GM12878 (cell line): ENCODE results near the gene ZSWIM7. TPM values are rescaled to one million over a fixed set of nuclear protein-coding genes. Genes with fewer than 3 reads are reported as not detected.

ENCODE experiments used
- ATAC-seq: fragments of 200-7000 bp; cut with Tn5 transposase; 3 replicates; pipeline ENCODE4 v1.9.1; 2020; ENCODE audit warnings: mild to moderate bottlenecking, moderate library complexity
- BruUV-seq: library from RNA; stranded (reverse); fragments of 400-500 nt; replicated peaks from 2 replicates; lab custom pipeline; 2021; lab: Mats Ljungman, UMichigan
- CTCF ChIA-PET: fragments of 300-600 bp; sonication (Branson Sonifier 250); formaldehyde crosslinking; extraction: SDS; loops from one replicate; lab custom pipeline; 2021; ENCODE audit warnings: inconsistent platforms; lab: Yijun Ruan, JAX
- POLR2A ChIA-PET: fragments of 350-600 bp; formaldehyde crosslinking; extraction: SDS; loops from one replicate; lab custom pipeline; 2021; ENCODE audit warnings: inconsistent platforms; lab: Charles Lee
- RAD21 ChIA-PET: fragments of 300-600 bp; sonication (Branson Sonifier 250); formaldehyde crosslinking; loops from one replicate; lab custom pipeline; 2023; ENCODE audit warnings: antibody characterized with exemption; ENCODE audit not compliant: unreplicated experiment; lab: Charles Lee
- SMC1A ChIA-PET: fragments of 300-600 bp; sonication (Branson Sonifier 250); formaldehyde crosslinking; loops from one replicate; lab custom pipeline; 2023; ENCODE audit not compliant: unreplicated experiment, uncharacterized antibody; lab: Charles Lee
- DNase-seq: peaks from one replicate; pipeline ENCODE4 v3.0.0-alpha.2; 2011; ENCODE audit warnings: low read depth, low spot score
- FAIRE-seq: peaks from 3 replicates; lab custom pipeline; 2011; peaks lifted over from hg19 to GRCh38; lab: Jason Lieb, UNC
- H2AFZ ChIP-seq: 2 replicates; pipeline ENCODE4 v1.6.0; 2011; ENCODE audit warnings: low read depth, low read length, control low read depth; ENCODE audit not compliant: control insufficient read depth
- H3K27ac ChIP-seq: 2 replicates; pipeline ENCODE4 v1.5.1; 2011; ENCODE audit warnings: control low read depth; ENCODE audit not compliant: control insufficient read depth, insufficient read depth
- H3K27me3 ChIP-seq, 2 experiments: replicated peaks in 1 of 2; 2 replicates each; pipeline versions ENCODE4 v1.6.0 to v1.6.1; 2011; ENCODE audit warnings: low read length in 1 of 2; ENCODE audit not compliant: control insufficient read depth in 2 of 2, insufficient read depth in 2 of 2
- H3K36me3 ChIP-seq, 2 experiments: 2 replicates each; pipeline ENCODE4 v1.5.1; 2011; ENCODE audit warnings: low read length in 1 of 2; ENCODE audit not compliant: control insufficient read depth in 2 of 2, insufficient read depth in 2 of 2
- H3K4me1 ChIP-seq: 2 replicates; pipeline ENCODE4 v1.6.1; 2011; ENCODE audit warnings: mild to moderate bottlenecking, low read length, moderate library complexity, mixed read lengths; ENCODE audit not compliant: control insufficient read depth, insufficient read depth
- H3K4me2 ChIP-seq: 2 replicates; pipeline ENCODE4 v1.6.0; 2011; ENCODE audit warnings: control low read depth; ENCODE audit not compliant: control insufficient read depth, insufficient read depth
- H3K4me3 ChIP-seq: fragments of 200-600 bp; sonication (generic); 2 replicates; pipeline ENCODE4 v1.5.1; 2016
- H3K79me2 ChIP-seq: 2 replicates; pipeline ENCODE4 v1.6.0; 2011; ENCODE audit warnings: low read length; ENCODE audit not compliant: control insufficient read depth, insufficient read depth
- H3K9ac ChIP-seq: 2 replicates; pipeline ENCODE4 v1.8.0; 2011; ENCODE audit warnings: low read length, control low read depth, mixed read lengths; ENCODE audit not compliant: control insufficient read depth, insufficient read depth
- H3K9me3 ChIP-seq: replicated peaks from 3 replicates; pipeline ENCODE4 v1.5.1; 2011; ENCODE audit warnings: mild to moderate bottlenecking, low read length; ENCODE audit not compliant: control insufficient read depth, insufficient read depth
- H4K20me1 ChIP-seq: 2 replicates; pipeline ENCODE4 v1.6.0; 2011; ENCODE audit not compliant: control insufficient read depth, insufficient read depth
- BACH1 ChIP-seq: fragments of 450-650 bp; IDR thresholded peaks from 2 replicates; pipeline ENCODE4 v1.6.1; 2017; ENCODE audit warnings: mild to moderate bottlenecking, borderline replicate concordance
- BCL3 ChIP-seq: IDR thresholded peaks from 2 replicates; pipeline ENCODE4 v1.6.1; 2011; ENCODE audit warnings: borderline replicate concordance, low read depth, mild to moderate bottlenecking, moderate library complexity, low read length; ENCODE audit not compliant: insufficient read depth, poor library complexity, severe bottlenecking
- CTCF ChIP-seq, 3 experiments: IDR thresholded peaks in 2 of 3; conservative IDR thresholded peaks in 1 of 3; 2 replicates each; pipeline ENCODE4 v1.5.1; 2011; ENCODE audit warnings: low read depth in 3 of 3, low read length in 3 of 3, mild to moderate bottlenecking in 3 of 3, control low read depth in 2 of 3, moderate library complexity in 2 of 3, inconsistent platforms in 1 of 3, mixed read lengths in 1 of 3; ENCODE audit not compliant: control insufficient read depth in 2 of 3, insufficient read depth in 1 of 3; ENCODE audit errors: extremely low read depth in 1 of 3
- JUND ChIP-seq: IDR thresholded peaks from 2 replicates; pipeline ENCODE4 v1.6.1; 2012; ENCODE audit warnings: low read depth, mild to moderate bottlenecking, low read length, improper control_type of control experiment, moderate library complexity
- KLF5 ChIP-seq: fragments of 450-650 bp; IDR thresholded peaks from 2 replicates; pipeline ENCODE4 v1.6.1; 2014; ENCODE audit warnings: mild to moderate bottlenecking; ENCODE audit not compliant: partially characterized antibody
- NFYA ChIP-seq: IDR thresholded peaks from 2 replicates; pipeline ENCODE4 v1.6.1; 2011; ENCODE audit warnings: low read depth, mild to moderate bottlenecking, low read length, improper control_type of control experiment, borderline replicate concordance
- PAX8 ChIP-seq: fragments of 450-650 bp; IDR thresholded peaks from 2 replicates; pipeline ENCODE4 v1.6.1; 2017; ENCODE audit warnings: mild to moderate bottlenecking, moderate library complexity
- POLR2AphosphoS5 ChIP-seq: IDR thresholded peaks from 2 replicates; pipeline ENCODE4 v1.6.1; 2011; ENCODE audit warnings: mild to moderate bottlenecking, low read length, inconsistent platforms
- POU2F2 ChIP-seq: IDR thresholded peaks from 3 replicates; pipeline ENCODE4 v1.6.1; 2011; ENCODE audit warnings: low read depth, mild to moderate bottlenecking, low read length, borderline replicate concordance
- SIX5 ChIP-seq: IDR thresholded peaks from 2 replicates; pipeline ENCODE4 v1.6.1; 2011; ENCODE audit warnings: mild to moderate bottlenecking, low read depth, low read length, moderate library complexity; ENCODE audit not compliant: severe bottlenecking
- SMARCA5 ChIP-seq: fragments of 450-650 bp; IDR thresholded peaks from 2 replicates; pipeline ENCODE4 v1.6.1; 2017; ENCODE audit warnings: mild to moderate bottlenecking
- SUZ12 ChIP-seq: fragments of 200-600 bp; sonication (generic); IDR thresholded peaks from one replicate; pipeline ENCODE4 v1.6.1; 2018; ENCODE audit warnings: antibody characterized with exemption, mild to moderate bottlenecking; ENCODE audit not compliant: unreplicated experiment
- TCF3 ChIP-seq: IDR thresholded peaks from 2 replicates; pipeline ENCODE4 v1.6.1; 2012; ENCODE audit warnings: low read depth, mild to moderate bottlenecking, low read length, borderline replicate concordance; ENCODE audit not compliant: insufficient read depth
- ZNF274 ChIP-seq: IDR thresholded peaks from one replicate; pipeline ENCODE4 v1.8.0; 2011; ENCODE audit not compliant: insufficient read length, insufficient read depth
- ZNF622 ChIP-seq: fragments of 450-650 bp; IDR thresholded peaks from 2 replicates; pipeline ENCODE4 v1.6.1; 2017; ENCODE audit warnings: mild to moderate bottlenecking, inconsistent platforms
- ZSCAN29 ChIP-seq: fragments of 450-650 bp; IDR thresholded peaks from 2 replicates; pipeline ENCODE4 v1.6.1; 2017; ENCODE audit warnings: mild to moderate bottlenecking, moderate library complexity
- whole genome bisulfite sequencing: methylation state at CpG from one replicate; pipeline ENCODE4 v1.1.6; 2016; ENCODE audit warnings: low lambda C conversion rate; ENCODE audit not compliant: insufficient replicate concordance, insufficient coverage; ENCODE audit errors: missing lambda C conversion rate; 5-methylcytosine and 5-hydroxymethylcytosine counted together
- in situ Hi-C: fragments of 300-500 bp; cut with MboI; formaldehyde crosslinking; loops from 9 replicates; pipeline ENCODE4 v1.14.3; 2018; ENCODE audit warnings: mixed read lengths
- intact Hi-C: fragments of 100-400 bp; cut with micrococcal nuclease; formaldehyde crosslinking; loops from one replicate; pipeline ENCODE4 v1.14.2; 2022; ENCODE audit not compliant: unreplicated experiment
- polyA plus RNA-seq, 11 experiments: library from polyadenylated mRNA; depleted of rRNA in 4 of 11; unstranded in 6 of 11; stranded (reverse) in 5 of 11; fragments of >200 nt; fragmentation: Nextera tagmentation in 4 of 11; fragmentation: Illumina TruSeq in 1 of 11; extraction: Ambion mirVana in 4 of 11; extraction: Trizol in 1 of 11; gene quantifications; 1 replicate in 1 of 11; 2 replicates in 10 of 11; pipeline versions ENCODE4 v1.2.1 to v1.2.3, GENCODE V29; 2011 to 2016; ENCODE audit warnings: inconsistent platforms in 2 of 11, missing spikeins in 2 of 11, low read depth in 1 of 11
- total RNA-seq, 4 experiments: library from RNA; depleted of rRNA in 3 of 4; stranded (reverse); fragments of >200 nt in 3 of 4; fragmentation: Illumina TruSeq in 1 of 4; extraction: Trizol in 1 of 4; gene quantifications; 2 replicates each; pipeline versions ENCODE4 v1.2.1 to v1.2.3, GENCODE V29; 2013 to 2021

Gene ZSWIM7
- total and polyA plus RNA-seq, 10 of the 15 experiments (the other 5 are each of a cell fraction or from before 2014, with no cell fraction given): 7.0 to 26.6 (median 9.9) TPM

GRCh38 chr17:15931394-15931793 is 68.1 kb downstream of the ZSWIM7 start (continued):
- no peak for TF ChIP-seq KLF5
- no peak for TF ChIP-seq BCL3
- TF ChIP-seq ZNF622: no peak
- TF ChIP-seq TCF3: no peak
- TF ChIP-seq, all 136 proteins: peak for 0

GRCh38 chr17:15930426-15930825 is 69.1 kb downstream of the ZSWIM7 start:
- ChIA-PET RAD21 (interaction anchor here (0.6 kb wide), 1 partner anchor 117 kb away, joined by 3 read pairs; no protein-coding TSS in a partner anchor), SMC1A (no interaction called here), CTCF (no interaction called here), POLR2A (no interaction called here)
- TF ChIP-seq ZSCAN29 (no peak), JUND (no peak), NFYA (no peak), ZNF274 (no peak), SUZ12 (no peak), SMARCA5 (no peak), CTCF (IDR thresholded peaks at IDR 0.05 in 2 of 3, conservative IDR thresholded peaks at IDR 0.05 in 1 of 3; ENCODE audit: control insufficient read depth in 2 of 3, extremely low read depth in 1 of 3, insufficient read depth in 1 of 3, low read depth in 3 of 3, low read length in 3 of 3) (no peak), SIX5 (no peak), POU2F2 (no peak), KLF5 (no peak), POLR2AphosphoS5 (no peak), PAX8 (no peak), BACH1 (no peak), BCL3 (no peak)
- no peaks in the 10 kb centered on the region for H3K36me3 ChIP-seq
- no peak overlapping the region for H3K4me2 ChIP-seq
- in situ Hi-C loops (no loop called here), intact Hi-C loops (no loop called here)
- FAIRE-seq (no peak), ATAC-seq (no peak), DNase-seq (no peak)
- no TSS peak for BruUV-seq
- no peak overlapping the region for H2AFZ ChIP-seq
- H3K27ac ChIP-seq: no peak overlapping the region
- H3K9ac ChIP-seq: no peak overlapping the region
- no peak overlapping the region for H3K4me3 ChIP-seq
- WGBS: 6% methylated on average over 6 of the region's 6 CpGs
- H3K27me3 ChIP-seq: peaks cover 0 to 3% of the 10 kb centered on the region in 2 experiments; a peak in 1 of 4 replicates
- no peaks in the 10 kb centered on the region for H4K20me1 ChIP-seq
- H3K79me2 ChIP-seq: no peaks in the 10 kb centered on the region
- no peaks in the 10 kb centered on the region for H3K9me3 ChIP-seq
- no peaks in the 10 kb centered on the region for H3K4me1 ChIP-seq
